GM12878 (cell line): ENCODE measurements around the gene CYBC1. TPM values are rescaled to one million over a fixed set of nuclear protein-coding genes. Genes with fewer than 3 reads are reported as not detected.

Experiments
- ATAC-seq: fragments of 200-7000 bp; cut with Tn5 transposase; 3 replicates; pipeline ENCODE4 v1.9.1; 2020; ENCODE audit warnings: mild to moderate bottlenecking, moderate library complexity
- BruUV-seq: library from RNA; stranded (reverse); fragments of 400-500 nt; replicated peaks from 2 replicates; lab custom pipeline; 2021; lab: Mats Ljungman, UMichigan
- CTCF ChIA-PET: fragments of 300-600 bp; sonication (Branson Sonifier 250); formaldehyde crosslinking; extraction: SDS; loops from one replicate; lab custom pipeline; 2021; ENCODE audit warnings: inconsistent platforms; lab: Yijun Ruan, JAX
- POLR2A ChIA-PET: fragments of 350-600 bp; formaldehyde crosslinking; extraction: SDS; loops from one replicate; lab custom pipeline; 2021; ENCODE audit warnings: inconsistent platforms; lab: Charles Lee
- RAD21 ChIA-PET: fragments of 300-600 bp; sonication (Branson Sonifier 250); formaldehyde crosslinking; loops from one replicate; lab custom pipeline; 2023; ENCODE audit warnings: antibody characterized with exemption; ENCODE audit not compliant: unreplicated experiment; lab: Charles Lee
- SMC1A ChIA-PET: fragments of 300-600 bp; sonication (Branson Sonifier 250); formaldehyde crosslinking; loops from one replicate; lab custom pipeline; 2023; ENCODE audit not compliant: unreplicated experiment, uncharacterized antibody; lab: Charles Lee
- DNase-seq: peaks from one replicate; pipeline ENCODE4 v3.0.0-alpha.2; 2011; ENCODE audit warnings: low read depth, low spot score
- FAIRE-seq: peaks from 3 replicates; lab custom pipeline; 2011; peaks lifted over from hg19 to GRCh38; lab: Jason Lieb, UNC
- H2AFZ ChIP-seq: 2 replicates; pipeline ENCODE4 v1.6.0; 2011; ENCODE audit warnings: low read depth, low read length, control low read depth; ENCODE audit not compliant: control insufficient read depth
- H3K27ac ChIP-seq: 2 replicates; pipeline ENCODE4 v1.5.1; 2011; ENCODE audit warnings: control low read depth; ENCODE audit not compliant: control insufficient read depth, insufficient read depth
- H3K27me3 ChIP-seq, 2 experiments: replicated peaks in 1 of 2; 2 replicates each; pipeline versions ENCODE4 v1.6.0 to v1.6.1; 2011; ENCODE audit warnings: low read length in 1 of 2; ENCODE audit not compliant: control insufficient read depth in 2 of 2, insufficient read depth in 2 of 2
- H3K36me3 ChIP-seq, 2 experiments: 2 replicates each; pipeline ENCODE4 v1.5.1; 2011; ENCODE audit warnings: low read length in 1 of 2; ENCODE audit not compliant: control insufficient read depth in 2 of 2, insufficient read depth in 2 of 2
- H3K4me1 ChIP-seq: 2 replicates; pipeline ENCODE4 v1.6.1; 2011; ENCODE audit warnings: mild to moderate bottlenecking, low read length, moderate library complexity, mixed read lengths; ENCODE audit not compliant: control insufficient read depth, insufficient read depth
- H3K4me2 ChIP-seq: 2 replicates; pipeline ENCODE4 v1.6.0; 2011; ENCODE audit warnings: control low read depth; ENCODE audit not compliant: control insufficient read depth, insufficient read depth
- H3K4me3 ChIP-seq: fragments of 200-600 bp; sonication (generic); 2 replicates; pipeline ENCODE4 v1.5.1; 2016
- H3K79me2 ChIP-seq: 2 replicates; pipeline ENCODE4 v1.6.0; 2011; ENCODE audit warnings: low read length; ENCODE audit not compliant: control insufficient read depth, insufficient read depth
- H3K9ac ChIP-seq: 2 replicates; pipeline ENCODE4 v1.8.0; 2011; ENCODE audit warnings: low read length, control low read depth, mixed read lengths; ENCODE audit not compliant: control insufficient read depth, insufficient read depth
- H3K9me3 ChIP-seq: replicated peaks from 3 replicates; pipeline ENCODE4 v1.5.1; 2011; ENCODE audit warnings: mild to moderate bottlenecking, low read length; ENCODE audit not compliant: control insufficient read depth, insufficient read depth
- H4K20me1 ChIP-seq: 2 replicates; pipeline ENCODE4 v1.6.0; 2011; ENCODE audit not compliant: control insufficient read depth, insufficient read depth
- ATF3 ChIP-seq: IDR thresholded peaks from 2 replicates; pipeline ENCODE4 v1.6.1; 2011; ENCODE audit warnings: low read depth, mild to moderate bottlenecking, low read length, moderate library complexity, borderline replicate concordance; ENCODE audit errors: extremely low read depth
- GATAD2B ChIP-seq: fragments of 450-650 bp; conservative IDR thresholded peaks from 2 replicates; pipeline ENCODE4 v1.6.1; 2017; ENCODE audit warnings: low read depth, mild to moderate bottlenecking, moderate library complexity
- HDAC2 ChIP-seq: fragments of 200-600 bp; sonication (generic); IDR thresholded peaks from 2 replicates; pipeline ENCODE4 v1.6.1; 2017
- LARP7 ChIP-seq: fragments of 450-650 bp; IDR thresholded peaks from 2 replicates; pipeline ENCODE4 v1.6.1; 2017; ENCODE audit warnings: mild to moderate bottlenecking
- NR2C1 ChIP-seq: fragments of 450-650 bp; IDR thresholded peaks from 2 replicates; pipeline ENCODE4 v1.6.1; 2017; ENCODE audit warnings: antibody characterized with exemption, mild to moderate bottlenecking, moderate library complexity
- POLR2A ChIP-seq: IDR thresholded peaks from 2 replicates; pipeline ENCODE4 v1.6.1; 2011; ENCODE audit warnings: low read depth, mild to moderate bottlenecking, low read length
- RFX5 ChIP-seq: IDR thresholded peaks from 2 replicates; pipeline ENCODE4 v1.6.1; 2011; ENCODE audit warnings: low read depth, low read length, improper control_type of control experiment
- SP1 ChIP-seq: IDR thresholded peaks from one replicate; pipeline ENCODE4 v1.6.1; 2011; ENCODE audit warnings: low read depth, low read length
- TCF3 ChIP-seq: IDR thresholded peaks from 2 replicates; pipeline ENCODE4 v1.6.1; 2012; ENCODE audit warnings: low read depth, mild to moderate bottlenecking, low read length, borderline replicate concordance; ENCODE audit not compliant: insufficient read depth
- TCF7 ChIP-seq: IDR thresholded peaks from 2 replicates; pipeline ENCODE4 v1.6.1; 2014; ENCODE audit warnings: antibody characterized with exemption, borderline replicate concordance
- USF1 ChIP-seq: IDR thresholded peaks from 2 replicates; pipeline ENCODE4 v1.6.1; 2011; ENCODE audit warnings: borderline replicate concordance, low read depth, mild to moderate bottlenecking, moderate library complexity, mixed read lengths, low read length; ENCODE audit not compliant: insufficient read depth; ENCODE audit errors: extremely low read length
- ZSCAN29 ChIP-seq: fragments of 450-650 bp; IDR thresholded peaks from 2 replicates; pipeline ENCODE4 v1.6.1; 2017; ENCODE audit warnings: mild to moderate bottlenecking, moderate library complexity
- WGBS: methylation state at CpG from one replicate; pipeline ENCODE4 v1.1.6; 2016; ENCODE audit warnings: low lambda C conversion rate; ENCODE audit not compliant: insufficient replicate concordance, insufficient coverage; ENCODE audit errors: missing lambda C conversion rate; 5-methylcytosine and 5-hydroxymethylcytosine counted together
- in situ Hi-C: fragments of 300-500 bp; cut with MboI; formaldehyde crosslinking; loops from 9 replicates; pipeline ENCODE4 v1.14.3; 2018; ENCODE audit warnings: mixed read lengths
- intact Hi-C: fragments of 100-400 bp; cut with micrococcal nuclease; formaldehyde crosslinking; loops from one replicate; pipeline ENCODE4 v1.14.2; 2022; ENCODE audit not compliant: unreplicated experiment
- polyA plus RNA-seq, 11 experiments: library from polyadenylated mRNA; depleted of rRNA in 4 of 11; unstranded in 6 of 11; stranded (reverse) in 5 of 11; fragments of >200 nt; fragmentation: Nextera tagmentation in 4 of 11; fragmentation: Illumina TruSeq in 1 of 11; extraction: Ambion mirVana in 4 of 11; extraction: Trizol in 1 of 11; gene quantifications; 1 replicate in 1 of 11; 2 replicates in 10 of 11; pipeline versions ENCODE4 v1.2.1 to v1.2.3, GENCODE V29; 2011 to 2016; ENCODE audit warnings: inconsistent platforms in 2 of 11, missing spikeins in 2 of 11, low read depth in 1 of 11
- total RNA-seq, 4 experiments: library from RNA; depleted of rRNA in 3 of 4; stranded (reverse); fragments of >200 nt in 3 of 4; fragmentation: Illumina TruSeq in 1 of 4; extraction: Trizol in 1 of 4; gene quantifications; 2 replicates each; pipeline versions ENCODE4 v1.2.1 to v1.2.3, GENCODE V29; 2013 to 2021

Gene CYBC1
- total and polyA plus RNA-seq, 10 of the 15 experiments (the other 5 are each of a cell fraction or from before 2014, with no cell fraction given) = 4.2 to 162 (median 133) TPM

- no peaks in the 10 kb centered on the region for H3K27me3 ChIP-seq
- H3K4me2 ChIP-seq = no peak overlapping the region
- peaks cover 3% of the 10 kb centered on the region for H3K4me1 ChIP-seq
- H3K27ac ChIP-seq = no peak overlapping the region
- ChIA-PET SMC1A (no interaction called here), CTCF (interaction anchor here (1.6 to 2.2 kb wide), 2 partner anchors 9 to 10 kb away, joined by 5 to 7 read pairs; no protein-coding TSS in a partner anchor), RAD21 (no interaction called here), POLR2A (interaction anchor here (0.6 to 1.0 kb wide), 2 partner anchors 16 to 85 kb away, joined by 3 read pairs; no protein-coding TSS in a partner anchor)
- H4K20me1 ChIP-seq = no peaks in the 10 kb centered on the region
- no TSS peak for BruUV-seq
- ATAC-seq (no peak), FAIRE-seq (no peak), DNase-seq (no peak)
- intact Hi-C loops = no loop called here
- no peak overlapping the region for H3K9ac ChIP-seq
- no peak overlapping the region for H2AFZ ChIP-seq
- no peaks in the 10 kb centered on the region for H3K9me3 ChIP-seq
- WGBS = 91% methylated on average over 32 of the region's 32 CpGs
- H3K4me3 ChIP-seq = no peak overlapping the region
- no peaks in the 10 kb centered on the region for H3K79me2 ChIP-seq
- no peak for TF ChIP-seq TCF7
- no peak for TF ChIP-seq POLR2A
- TF ChIP-seq GATAD2B = no peak
- TF ChIP-seq ATF3 = no peak
- no peak for TF ChIP-seq SP1
- TF ChIP-seq NR2C1 = no peak
- TF ChIP-seq USF1 = no peak
- TF ChIP-seq LARP7 = no peak
- TF ChIP-seq ZSCAN29 = no peak
- no peak for TF ChIP-seq RFX5
- no peak for TF ChIP-seq HDAC2
- TF ChIP-seq TCF3 = no peak
- no peaks in the 10 kb centered on the region for H3K36me3 ChIP-seq
- in situ Hi-C loops = no loop called here
Measured at GRCh38 chr17:82433560-82434215, 16.9 kb downstream of the CYBC1 start.
